H9 (cell line): ENCODE data around the gene MISP3. TPM values are rescaled to one million over a fixed set of nuclear protein-coding genes. Genes with fewer than 3 reads are reported as not detected.

Experiments
- DNase-seq: peaks from one replicate; pipeline ENCODE4 v3.0.0-alpha.2; 2017
- H2AFZ ChIP-seq: one replicate; pipeline ENCODE4 v1.6.1; 2013; ENCODE audit warnings: mild to moderate bottlenecking, low read length, control low read depth, moderate library complexity
- H2AK5ac ChIP-seq: 2 replicates; pipeline ENCODE4 v1.6.1; 2013; ENCODE audit warnings: low read length, control low read depth, mixed read lengths; ENCODE audit not compliant: insufficient read length
- H2BK120ac ChIP-seq: one replicate; pipeline ENCODE4 v1.6.1; 2013; ENCODE audit warnings: low read depth, mild to moderate bottlenecking, low read length, control low read depth, inconsistent platforms; ENCODE audit not compliant: poor library complexity, severe bottlenecking
- H2BK12ac ChIP-seq: 2 replicates; pipeline ENCODE4 v1.6.1; 2013; ENCODE audit warnings: low read length, control low read depth, mixed read lengths, low read depth; ENCODE audit not compliant: insufficient read length
- H2BK15ac ChIP-seq: 2 replicates; pipeline ENCODE4 v1.6.1; 2013; ENCODE audit warnings: low read depth, low read length, control low read depth
- H2BK20ac ChIP-seq: one replicate; pipeline ENCODE4 v1.6.1; 2013; ENCODE audit warnings: low read depth, mild to moderate bottlenecking, low read length, control low read depth, inconsistent platforms; ENCODE audit not compliant: poor library complexity, severe bottlenecking
- H2BK5ac ChIP-seq: 2 replicates; pipeline ENCODE4 v1.6.1; 2013; ENCODE audit warnings: low read length, control low read depth, mixed read lengths; ENCODE audit not compliant: insufficient read length
- H3K14ac ChIP-seq: 2 replicates; pipeline ENCODE4 v1.6.1; 2013; ENCODE audit warnings: low read length, control low read depth; ENCODE audit not compliant: insufficient read depth
- H3K18ac ChIP-seq: 2 replicates; pipeline ENCODE4 v1.6.1; 2013; ENCODE audit warnings: low read depth, mild to moderate bottlenecking, mixed read lengths, low read length, control low read depth; ENCODE audit not compliant: insufficient read length
- H3K23ac ChIP-seq: 2 replicates; pipeline ENCODE4 v1.6.1; 2013; ENCODE audit warnings: low read length, control low read depth, mixed read lengths, low read depth; ENCODE audit not compliant: insufficient read length
- H3K23me2 ChIP-seq: 2 replicates; pipeline ENCODE4 v1.6.1; 2013; ENCODE audit warnings: low read depth, mild to moderate bottlenecking, mixed read lengths, low read length, control low read depth; ENCODE audit not compliant: insufficient read length, poor library complexity, severe bottlenecking
- H3K27ac ChIP-seq: 2 replicates; pipeline ENCODE4 v1.5.1; 2013; ENCODE audit warnings: low read length, control low read depth, mixed read lengths, low read depth; ENCODE audit not compliant: insufficient read length
- H3K27me3 ChIP-seq: 2 replicates; pipeline ENCODE4 v1.6.1; 2013; ENCODE audit warnings: low read length, control low read depth, inconsistent platforms; ENCODE audit not compliant: insufficient read depth
- H3K4ac ChIP-seq: 2 replicates; pipeline ENCODE4 v1.6.1; 2013; ENCODE audit warnings: low read depth, mild to moderate bottlenecking, control low read depth, inconsistent platforms, low read length, moderate library complexity
- H3K4me1 ChIP-seq: 2 replicates; pipeline ENCODE4 v1.6.1; 2013; ENCODE audit warnings: low read length, control low read depth, inconsistent platforms; ENCODE audit not compliant: insufficient read depth
- H3K4me2 ChIP-seq: 2 replicates; pipeline ENCODE4 v1.6.1; 2013; ENCODE audit warnings: low read length, control low read depth, mixed read lengths; ENCODE audit not compliant: insufficient read length, insufficient read depth
- H3K56ac ChIP-seq: 2 replicates; pipeline ENCODE4 v1.6.1; 2013; ENCODE audit warnings: low read depth, mild to moderate bottlenecking, mixed read lengths, low read length, control low read depth; ENCODE audit not compliant: insufficient read length
- H3K79me1 ChIP-seq: 2 replicates; pipeline ENCODE4 v1.6.1; 2013; ENCODE audit warnings: low read depth, mild to moderate bottlenecking, moderate library complexity, low read length, control low read depth, inconsistent platforms; ENCODE audit not compliant: insufficient read depth, poor library complexity, severe bottlenecking
- H3K79me2 ChIP-seq: 2 replicates; pipeline ENCODE4 v1.6.1; 2013; ENCODE audit warnings: low read length, control low read depth, inconsistent platforms; ENCODE audit not compliant: insufficient read depth
- H3K9ac ChIP-seq: 2 replicates; pipeline ENCODE4 v1.6.1; 2013; ENCODE audit warnings: low read length, control low read depth, mixed read lengths; ENCODE audit not compliant: insufficient read length; ENCODE audit errors: extremely low read depth
- H3K9me3 ChIP-seq: one replicate; pipeline ENCODE4 v1.6.1; 2013; ENCODE audit warnings: low read depth, low read length, inconsistent platforms; ENCODE audit not compliant: control insufficient read depth
- H3T11ph ChIP-seq: one replicate; pipeline ENCODE4 v1.6.1; 2013; ENCODE audit warnings: mild to moderate bottlenecking, low read length, control low read depth, inconsistent platforms
- H4K20me1 ChIP-seq: one replicate; pipeline ENCODE4 v1.6.1; 2013; ENCODE audit not compliant: control insufficient read depth, insufficient read length, insufficient read depth
- H4K5ac ChIP-seq: 2 replicates; pipeline ENCODE4 v1.6.1; 2013; ENCODE audit warnings: low read depth, mild to moderate bottlenecking, mixed read lengths, low read length, control low read depth; ENCODE audit not compliant: insufficient read length
- H4K8ac ChIP-seq: replicated peaks from 2 replicates; pipeline ENCODE4 v1.6.1; 2013; ENCODE audit warnings: low read length, control low read depth, mixed read lengths, low read depth; ENCODE audit not compliant: insufficient read length
- H4K91ac ChIP-seq: 2 replicates; pipeline ENCODE4 v1.6.1; 2013; ENCODE audit warnings: low read depth, mild to moderate bottlenecking, moderate library complexity, mixed read lengths, low read length, control low read depth; ENCODE audit not compliant: insufficient read length
- H3K27ac Mint-ChIP-seq, 3 experiments: 2 replicates in 2 of 3; 3 replicates in 1 of 3; pipeline ENCODE4 v1.8.0; 2020 to 2021; ENCODE audit warnings: mixed read lengths in 3 of 3, mild to moderate bottlenecking in 1 of 3, moderate library complexity in 1 of 3
- H3K27me3 Mint-ChIP-seq: 2 replicates; pipeline ENCODE4 v1.8.0; 2021; ENCODE audit warnings: low read depth, mild to moderate bottlenecking, moderate library complexity, mixed read lengths
- H3K36me3 Mint-ChIP-seq, 3 experiments: 2 replicates in 2 of 3; 3 replicates in 1 of 3; pipeline ENCODE4 v1.8.0; 2020 to 2021; ENCODE audit warnings: low read depth in 3 of 3, mixed read lengths in 3 of 3; ENCODE audit not compliant: insufficient read depth in 1 of 3
- H3K4me1 Mint-ChIP-seq, 2 experiments: 2 replicates each; pipeline ENCODE4 v1.8.0; 2020; ENCODE audit warnings: mixed read lengths in 2 of 2
- H3K4me3 Mint-ChIP-seq, 2 experiments: 2 replicates in 1 of 2; 3 replicates in 1 of 2; pipeline ENCODE4 v1.8.0; 2020 to 2021; ENCODE audit warnings: mild to moderate bottlenecking in 2 of 2, mixed read lengths in 2 of 2, moderate library complexity in 1 of 2
- H3K9me3 Mint-ChIP-seq, 2 experiments: 2 replicates in 1 of 2; 3 replicates in 1 of 2; pipeline ENCODE4 v1.8.0; 2020; ENCODE audit warnings: mild to moderate bottlenecking in 2 of 2, mixed read lengths in 2 of 2, moderate library complexity in 1 of 2
- WGBS: extraction: QIAGEN DNeasy Blood & Tissue Kit; methylation state at CpG from one replicate; pipeline ENCODE4 v1.1.7; 2013; ENCODE audit warnings: missing lambda C conversion rate, low lambda C conversion rate, mixed read lengths; ENCODE audit not compliant: insufficient read length; ENCODE audit errors: extremely low coverage; 5-methylcytosine and 5-hydroxymethylcytosine counted together
- total RNA-seq: library from RNA; stranded (reverse); gene quantifications from 2 replicates; pipeline ENCODE4 v1.2.1, GENCODE V29; 2021
- TF ChIP-seq, protein P1 (sequence below): fragments of 200-600 bp; sonication (generic); conservative IDR thresholded peaks from 3 replicates; pipeline ENCODE4 v1.8.0; 2021; ENCODE audit warnings: antibody characterized with exemption, mild to moderate bottlenecking

The MISP3 gene
- total RNA-seq, 1 experiment from 2014 or later: 0.26 TPM

DNA sequence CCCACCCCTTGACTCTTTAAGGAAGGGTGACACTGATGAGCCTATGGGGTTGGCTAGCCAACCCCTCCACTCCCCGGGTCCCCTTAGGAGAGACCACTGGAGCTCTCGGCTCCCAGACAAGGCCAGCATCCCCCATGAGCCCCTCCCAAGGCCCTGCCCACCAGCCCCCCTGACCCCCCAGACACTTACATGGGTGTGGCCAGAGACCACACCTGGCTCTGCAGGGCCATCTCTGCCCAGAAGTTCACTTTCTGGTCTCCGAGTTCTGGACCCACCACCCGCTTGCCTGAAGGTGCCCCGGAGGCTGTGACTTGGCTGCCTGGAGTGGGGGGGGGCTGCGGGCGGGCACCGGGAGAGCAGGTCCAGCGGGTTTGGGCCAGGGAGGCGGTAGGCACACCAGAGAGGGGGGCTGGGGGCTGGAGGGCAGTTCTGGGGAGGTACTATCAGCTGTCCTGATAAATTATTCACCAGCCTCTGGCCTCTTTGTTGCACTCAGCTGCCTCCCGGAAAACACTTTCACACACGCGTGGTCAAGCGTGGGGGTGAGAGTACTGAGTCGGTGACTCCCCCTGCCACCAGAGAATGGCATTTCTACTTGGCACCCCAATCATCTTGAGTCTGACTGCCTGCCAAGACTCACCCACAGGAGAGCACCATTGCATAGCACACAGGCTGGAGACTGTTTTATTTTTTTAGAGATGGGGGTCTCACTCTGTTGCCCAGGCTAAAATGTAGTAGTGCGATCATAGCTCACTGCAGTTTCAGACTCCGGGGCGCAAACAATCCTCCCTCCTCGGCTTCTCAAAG lies 10.6 kb upstream of the MISP3 start, which contains the start of gene PALM3:
TSS of gene PALM3 (minus strand) at position 326 of the 807 bp plus-strand sequence. CDS start at position 230, 96 bp downstream.
- H3K4me1 ChIP-seq: no peaks in the 10 kb centered on the region; the same call in 1 of the 2 replicates
- Mint-ChIP-seq H3K4me3 (no peak within 1 kb of the TSS), H3K27me3 (peaks cover 44% of the 10 kb centered on the region), H3K36me3 (no peaks in the 10 kb centered on the region), H3K27ac (no peak within 1 kb of the TSS; a peak in 1 of 7 replicates), H3K9me3 (no peaks in the 10 kb centered on the region; a peak in 2 of 5 replicates), H3K4me1 (peaks cover 6 to 20% of the 10 kb centered on the region in 2 experiments)
- no peak within 1 kb of the TSS for H3K18ac ChIP-seq
- no peaks in the 10 kb centered on the region for H3K9me3 ChIP-seq
- no peaks in the 10 kb centered on the region for H3K79me2 ChIP-seq
- no peak within 1 kb of the TSS for H4K8ac ChIP-seq
- H3K9ac ChIP-seq: no peak within 1 kb of the TSS
- H3K56ac ChIP-seq: no peak within 1 kb of the TSS
- H3K27me3 ChIP-seq: peaks cover 8% of the 10 kb centered on the region
- no peak for DNase-seq
- H2BK12ac ChIP-seq: no peak within 1 kb of the TSS
- H3K79me1 ChIP-seq: no peaks in the 10 kb centered on the region
- no peak within 1 kb of the TSS for H3K23ac ChIP-seq
- no peak within 1 kb of the TSS for H2BK15ac ChIP-seq
- no peak within 1 kb of the TSS for H2AK5ac ChIP-seq
- no peak within 1 kb of the TSS for H4K5ac ChIP-seq
- no peak within 1 kb of the TSS for H3K4ac ChIP-seq
- no peak within 1 kb of the TSS for H4K91ac ChIP-seq
- no peak within 1 kb of the TSS for H2BK20ac ChIP-seq
- H3K27ac ChIP-seq: no peak within 1 kb of the TSS
- no CpG with 5 or more reads among the region's 19 CpGs for WGBS
- H3K23me2 ChIP-seq: peaks cover 6% of the 10 kb centered on the region
- no peak within 1 kb of the TSS for H2BK5ac ChIP-seq
- H2AFZ ChIP-seq: no peak within 1 kb of the TSS
- TF ChIP-seq, protein P1, sequence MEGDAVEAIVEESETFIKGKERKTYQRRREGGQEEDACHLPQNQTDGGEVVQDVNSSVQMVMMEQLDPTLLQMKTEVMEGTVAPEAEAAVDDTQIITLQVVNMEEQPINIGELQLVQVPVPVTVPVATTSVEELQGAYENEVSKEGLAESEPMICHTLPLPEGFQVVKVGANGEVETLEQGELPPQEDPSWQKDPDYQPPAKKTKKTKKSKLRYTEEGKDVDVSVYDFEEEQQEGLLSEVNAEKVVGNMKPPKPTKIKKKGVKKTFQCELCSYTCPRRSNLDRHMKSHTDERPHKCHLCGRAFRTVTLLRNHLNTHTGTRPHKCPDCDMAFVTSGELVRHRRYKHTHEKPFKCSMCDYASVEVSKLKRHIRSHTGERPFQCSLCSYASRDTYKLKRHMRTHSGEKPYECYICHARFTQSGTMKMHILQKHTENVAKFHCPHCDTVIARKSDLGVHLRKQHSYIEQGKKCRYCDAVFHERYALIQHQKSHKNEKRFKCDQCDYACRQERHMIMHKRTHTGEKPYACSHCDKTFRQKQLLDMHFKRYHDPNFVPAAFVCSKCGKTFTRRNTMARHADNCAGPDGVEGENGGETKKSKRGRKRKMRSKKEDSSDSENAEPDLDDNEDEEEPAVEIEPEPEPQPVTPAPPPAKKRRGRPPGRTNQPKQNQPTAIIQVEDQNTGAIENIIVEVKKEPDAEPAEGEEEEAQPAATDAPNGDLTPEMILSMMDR: no peak
- no peak within 1 kb of the TSS for H2BK120ac ChIP-seq
- H3T11ph ChIP-seq: no peak within 1 kb of the TSS
- H3K4me2 ChIP-seq: no peak within 1 kb of the TSS
- no peaks in the 10 kb centered on the region for H4K20me1 ChIP-seq
- H3K14ac ChIP-seq: no peak within 1 kb of the TSS
